GM21619 (cell line): ENCODE results near the gene PDXP.

Experiments
- ATAC-seq: cut with Tn5 transposase; IDR thresholded peaks from one replicate; pipeline ENCODE4 v1.9.1; 2021; ENCODE audit not compliant: unreplicated experiment

PDXP gene

DNA sequence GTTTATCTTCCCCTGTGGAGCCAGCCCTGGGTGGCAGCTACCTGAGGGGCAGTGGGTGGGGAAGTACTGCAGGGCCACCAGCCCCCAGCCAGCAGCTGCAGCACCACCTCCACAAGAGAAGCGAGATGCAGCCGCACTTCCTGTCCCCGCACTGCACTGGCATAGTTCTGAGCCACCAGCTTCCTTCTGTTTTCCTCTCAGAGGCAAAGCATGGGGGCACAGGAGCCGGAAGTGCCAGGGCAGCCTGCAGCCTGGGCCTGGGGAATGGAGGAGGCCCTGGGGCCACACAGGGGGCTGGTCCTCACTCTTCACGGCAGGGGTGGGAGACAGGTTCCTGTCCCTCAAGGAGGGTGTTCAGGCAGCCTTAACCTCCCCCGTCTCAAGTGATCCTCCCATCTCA is 31.0 kb upstream of the PDXP start:
- ATAC-seq: no peak

DNA sequence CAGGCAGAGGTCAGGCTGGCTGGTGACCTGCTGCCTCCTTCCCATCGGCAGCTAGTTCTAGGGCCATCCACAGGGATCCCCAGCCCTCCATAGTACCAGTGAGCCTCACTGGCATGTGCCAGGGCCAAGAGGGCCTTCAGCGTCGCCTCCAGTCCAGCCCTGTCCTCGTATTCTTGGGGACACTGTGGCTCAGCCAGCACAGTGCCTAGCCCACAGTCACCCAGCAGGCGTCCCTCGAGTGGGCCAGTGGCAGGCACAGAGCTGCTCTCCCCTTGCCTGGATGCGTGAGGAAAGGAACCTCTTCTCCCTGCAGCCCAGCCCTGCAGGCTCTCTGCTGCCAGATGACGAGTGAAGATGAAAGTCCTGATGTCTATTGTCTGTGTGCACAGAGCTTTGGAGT is 29.7 kb upstream of the PDXP start:
- ATAC-seq: no peak

DNA sequence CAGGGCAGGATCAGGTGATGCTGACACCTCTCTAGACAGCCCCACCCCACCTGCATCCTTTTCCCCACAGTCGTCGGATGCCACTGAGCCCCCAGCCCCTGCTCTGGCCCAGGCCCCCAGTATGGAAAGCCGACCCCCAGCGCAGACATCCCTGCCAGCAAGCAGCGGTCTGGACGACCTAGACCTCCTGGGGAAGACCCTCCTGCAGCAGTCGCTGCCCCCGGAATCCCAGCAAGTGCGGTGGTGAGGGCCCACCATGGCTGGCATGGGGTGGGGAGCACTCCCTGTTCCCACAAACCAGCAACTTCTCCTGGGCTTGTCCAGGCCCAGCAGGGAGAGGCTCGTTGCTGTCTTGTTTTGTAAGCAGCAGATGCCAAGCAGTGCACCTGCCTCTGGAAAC is 28.6 kb upstream of the PDXP start:
- no peak for ATAC-seq

DNA sequence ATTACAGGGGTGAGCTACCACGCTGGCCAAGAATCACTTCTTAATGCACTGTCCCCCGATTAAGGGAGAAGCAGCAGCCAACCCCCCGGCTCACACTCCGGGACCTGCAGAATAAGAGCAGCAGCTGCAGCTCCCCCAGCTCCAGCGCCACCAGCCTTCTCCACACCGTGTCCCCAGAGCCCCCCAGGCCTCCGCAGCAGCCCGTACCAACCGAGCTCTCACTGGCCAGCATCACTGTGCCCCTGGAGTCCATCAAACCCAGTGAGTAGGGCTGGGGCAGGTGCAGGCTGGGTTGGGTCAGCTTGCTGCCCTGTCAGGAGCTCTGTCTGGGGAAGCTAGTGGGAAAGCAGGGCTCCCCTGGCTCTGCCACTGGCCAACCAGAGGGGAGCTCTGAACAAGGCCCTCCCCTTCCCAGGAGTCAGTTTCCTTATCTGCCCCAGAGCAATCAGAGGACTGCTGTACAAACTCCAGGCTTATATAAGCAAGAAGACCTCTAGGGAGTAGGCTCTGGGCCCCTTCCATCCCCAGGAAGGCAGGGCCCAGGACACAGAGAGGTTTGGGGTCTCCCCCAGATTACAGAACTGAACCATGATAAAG is 27.6 kb upstream of the PDXP start:
- ATAC-seq: no peak

DNA sequence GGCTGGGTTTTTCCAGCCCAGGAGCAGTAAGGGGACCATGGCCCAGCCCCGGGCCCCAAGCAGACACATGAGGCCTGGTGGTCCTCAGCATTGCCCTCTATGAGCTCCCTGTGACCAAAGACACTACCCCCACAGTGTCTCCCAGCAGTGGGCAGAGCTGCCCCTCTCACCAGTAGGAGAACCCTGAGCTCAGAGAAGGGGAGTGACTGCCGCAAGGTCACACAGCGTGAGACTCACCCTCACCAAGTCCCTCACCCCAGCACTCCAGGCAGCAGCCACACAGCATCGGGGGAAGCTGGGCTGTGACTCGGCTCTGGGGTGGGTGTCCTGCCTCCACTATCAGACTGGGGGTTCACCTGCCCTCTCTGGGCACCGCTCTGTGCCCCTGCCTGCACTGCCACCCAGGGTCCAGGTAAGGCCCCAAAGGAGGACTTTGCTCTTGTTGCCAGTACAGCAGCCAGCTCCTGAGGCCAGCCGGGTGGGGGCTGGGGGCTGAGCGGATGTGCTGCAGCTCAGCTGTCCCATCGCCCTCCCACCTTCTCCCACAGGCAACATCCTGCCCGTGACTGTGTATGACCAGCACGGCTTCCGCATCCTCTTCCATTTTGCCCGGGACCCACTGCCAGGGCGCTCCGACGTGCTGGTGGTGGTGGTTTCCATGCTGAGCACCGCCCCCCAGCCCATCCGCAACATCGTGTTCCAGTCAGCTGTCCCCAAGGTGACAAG is 26.9 kb upstream of the PDXP start:
- ATAC-seq: no peak

DNA sequence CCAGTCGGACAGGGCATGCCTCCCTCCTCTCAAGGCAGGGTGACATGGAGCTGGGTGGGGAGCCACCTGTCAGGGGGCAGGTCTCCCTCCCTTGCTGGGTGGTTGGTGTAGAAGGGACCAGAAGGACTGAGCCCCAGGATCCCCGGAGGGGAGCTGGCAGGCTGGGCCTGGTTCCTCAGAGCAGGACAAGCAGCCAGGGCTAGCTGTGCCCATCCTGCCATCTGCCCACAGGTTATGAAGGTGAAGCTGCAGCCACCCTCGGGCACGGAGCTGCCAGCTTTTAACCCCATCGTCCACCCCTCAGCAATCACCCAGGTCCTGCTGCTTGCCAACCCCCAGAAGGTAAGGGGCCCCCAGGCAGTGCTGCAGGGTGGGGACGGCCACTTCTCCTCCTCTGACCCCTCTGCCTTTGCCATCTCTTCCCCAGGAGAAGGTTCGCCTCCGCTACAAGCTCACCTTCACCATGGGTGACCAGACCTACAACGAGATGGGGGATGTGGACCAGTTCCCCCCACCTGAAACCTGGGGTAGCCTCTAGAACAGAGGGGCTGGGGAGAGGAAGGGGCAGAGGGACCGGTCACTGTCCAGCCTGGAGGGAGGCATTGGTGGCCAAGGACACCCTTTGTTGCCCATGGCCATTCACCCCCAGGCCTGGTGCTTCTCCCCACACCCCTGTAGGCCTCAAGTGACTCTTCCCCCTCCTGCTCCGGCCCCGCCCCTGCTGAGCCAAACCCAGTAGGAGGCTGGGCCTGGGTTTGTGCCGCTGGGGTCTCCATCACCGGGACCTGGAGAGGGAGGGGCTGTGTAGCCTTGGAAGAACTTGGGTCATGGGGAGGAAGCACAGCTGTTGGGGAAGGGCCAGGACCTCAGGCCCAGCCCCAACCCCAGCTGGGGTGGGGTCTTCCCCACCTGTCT is 26.1 kb upstream of the PDXP start:
- ATAC-seq: no peak

DNA sequence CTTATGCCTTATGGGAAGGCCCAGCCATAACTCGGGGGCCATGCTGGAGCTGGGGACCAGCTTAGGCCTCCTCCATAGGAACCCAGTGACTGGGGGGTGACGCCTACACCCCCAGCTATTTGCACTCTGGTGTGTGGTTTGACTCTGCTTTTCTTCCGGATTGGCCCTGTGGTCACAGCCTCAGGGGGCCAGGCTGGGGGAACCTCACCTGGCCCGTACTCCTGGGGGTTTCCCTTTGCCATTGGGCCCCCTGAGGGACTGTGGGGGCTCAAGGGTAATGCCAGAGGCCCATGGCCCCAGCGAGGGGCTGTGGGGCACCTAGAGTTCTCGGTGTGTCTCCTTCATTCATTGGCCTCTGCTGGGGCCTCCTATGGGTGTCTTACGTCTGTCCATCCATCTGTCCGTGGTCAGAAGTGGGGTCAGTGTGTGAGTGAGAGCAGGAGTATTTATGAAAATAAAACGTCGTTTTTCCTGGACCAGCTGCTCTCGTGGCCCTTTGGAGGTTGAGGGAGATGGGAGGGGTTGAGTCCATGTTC is 25.4 kb upstream of the PDXP start:
- peak; percentile 49 for ATAC-seq

DNA sequence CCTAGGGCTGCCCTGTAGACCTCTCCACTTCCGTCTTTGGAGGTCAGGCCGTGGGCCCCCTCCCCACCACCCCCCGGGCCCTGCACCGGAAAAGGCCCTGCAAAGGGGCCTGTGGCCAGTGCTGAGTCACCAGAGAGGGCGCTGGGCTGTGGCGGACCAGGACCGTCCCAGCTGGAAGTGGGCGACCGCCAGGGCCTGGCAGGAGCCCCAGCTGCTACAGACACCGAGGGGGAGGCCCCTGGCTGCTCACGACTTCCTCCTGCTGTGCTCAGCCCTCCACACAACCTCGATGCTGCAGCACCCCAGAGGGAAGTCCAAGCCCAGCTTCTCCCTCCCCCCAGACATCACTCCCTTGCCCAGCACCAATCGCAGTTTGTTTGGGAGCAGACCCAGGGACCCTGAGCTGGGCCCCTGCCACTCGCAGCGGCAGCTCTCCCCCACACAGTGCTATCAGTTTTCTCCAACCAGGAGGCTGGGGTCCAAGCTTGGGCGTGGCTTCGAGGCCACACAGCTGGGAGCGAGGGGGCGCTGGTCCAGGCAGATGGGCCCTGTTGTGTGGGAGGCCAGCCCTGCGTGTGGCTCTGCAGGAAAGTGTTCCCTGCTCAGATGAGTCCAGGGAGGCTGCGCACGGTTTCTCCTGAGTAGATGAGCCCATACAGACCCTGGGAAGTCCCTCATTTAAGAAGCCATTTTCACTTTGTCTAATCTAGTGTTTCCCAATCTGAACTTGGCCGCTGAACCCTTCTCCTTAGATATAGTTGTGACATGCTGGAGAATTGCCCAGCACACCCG is 24.7 kb upstream of the PDXP start:
- ATAC-seq: peak; percentile 44

DNA sequence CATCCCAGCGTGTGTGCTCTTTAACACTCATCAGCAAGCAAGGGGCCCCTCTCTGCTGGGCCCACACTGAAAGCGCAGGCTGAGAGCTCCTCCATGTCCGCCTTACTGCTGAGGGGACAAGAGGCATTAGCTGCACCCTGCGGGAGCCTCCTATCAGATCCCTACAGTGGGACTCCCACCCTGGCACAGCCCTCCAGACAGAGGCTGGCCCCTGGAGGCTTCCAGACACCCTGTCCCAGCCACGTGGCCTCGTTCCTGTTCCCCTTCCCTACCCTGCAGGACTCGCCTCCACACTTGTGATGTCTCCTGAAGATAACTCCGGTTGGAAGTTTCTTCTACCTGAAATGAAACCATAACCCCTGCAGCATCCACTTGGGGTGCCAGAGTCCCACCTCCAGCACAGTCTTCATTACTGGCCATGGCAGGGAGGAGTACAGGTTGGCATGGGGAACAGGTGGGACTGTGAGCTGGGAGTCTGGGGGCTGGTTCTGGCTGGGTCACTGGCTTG is 24.1 kb upstream of the PDXP start:
- no peak for ATAC-seq

DNA sequence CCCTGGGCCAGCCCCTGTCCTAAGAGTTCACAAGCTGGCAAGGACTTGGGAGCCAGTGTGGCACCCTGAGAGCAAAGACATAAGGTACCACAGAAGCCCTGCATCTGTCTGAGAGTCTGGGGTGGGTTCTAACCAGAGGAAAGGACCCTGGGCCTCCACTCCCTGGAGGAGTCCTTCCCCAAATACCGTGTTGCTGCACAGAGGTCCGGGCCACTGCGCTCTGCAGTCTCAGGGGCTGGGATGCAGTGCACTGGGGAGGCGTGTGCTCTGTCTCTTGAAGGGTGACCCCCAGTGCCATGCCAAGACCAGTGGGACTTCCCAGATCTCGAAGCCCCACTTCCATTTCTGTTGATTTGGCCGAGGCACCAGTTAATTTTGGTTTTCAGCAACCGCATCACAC is 23.4 kb upstream of the PDXP start:
- no peak for ATAC-seq

DNA sequence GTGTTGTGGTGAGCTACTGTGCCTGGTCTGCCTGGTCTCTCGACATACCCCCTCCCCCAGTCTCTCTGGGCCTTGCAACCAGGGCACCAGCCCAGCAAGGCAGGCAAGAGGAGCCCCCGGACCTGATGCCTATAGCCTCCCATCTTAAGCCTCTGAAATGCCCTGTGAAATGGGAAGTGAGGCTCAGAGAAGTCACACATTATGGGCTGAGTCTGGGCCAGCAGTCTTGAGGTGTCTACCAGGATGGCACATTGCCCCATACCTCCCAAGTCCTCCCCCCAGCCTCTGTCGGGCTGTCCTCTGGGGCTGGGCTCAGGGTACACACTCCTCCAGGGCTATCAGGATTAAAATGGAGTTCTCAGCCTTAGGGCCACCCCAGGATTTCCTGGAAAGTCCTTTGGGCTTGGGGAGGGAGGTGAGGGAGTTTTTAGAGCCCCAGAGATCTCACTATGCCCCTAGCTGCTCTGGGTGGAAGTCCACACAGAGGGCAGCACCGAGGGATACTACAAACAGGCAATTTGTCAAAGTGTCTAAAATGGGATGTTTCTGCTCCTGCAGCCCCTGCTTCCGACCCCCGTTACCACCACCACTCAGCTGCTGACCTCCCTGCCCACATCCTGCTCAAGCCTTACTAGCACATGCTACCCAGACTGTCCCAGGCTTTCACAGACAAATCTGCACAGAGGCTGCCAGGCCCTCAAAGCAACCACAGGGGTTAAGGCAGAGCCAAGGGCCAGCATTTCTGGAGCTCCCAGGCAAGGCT is 22.2 kb upstream of the PDXP start:
- no peak for ATAC-seq

DNA sequence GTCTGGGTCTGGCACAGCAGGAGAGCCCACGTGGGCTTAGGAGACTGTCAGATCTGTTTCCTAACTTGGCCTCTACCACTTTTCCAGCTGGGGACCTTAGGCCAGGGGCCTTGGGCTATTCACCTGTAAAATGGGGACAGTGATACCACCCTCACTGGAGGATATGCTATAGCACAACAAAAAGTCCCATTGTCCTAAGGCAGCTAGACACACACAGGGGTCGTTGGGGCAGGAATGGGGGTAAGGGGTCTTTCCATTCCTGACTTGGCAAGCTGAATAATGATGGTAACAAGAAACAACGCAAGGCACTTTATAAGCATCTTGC is 21.6 kb upstream of the PDXP start:
- no peak for ATAC-seq

DNA sequence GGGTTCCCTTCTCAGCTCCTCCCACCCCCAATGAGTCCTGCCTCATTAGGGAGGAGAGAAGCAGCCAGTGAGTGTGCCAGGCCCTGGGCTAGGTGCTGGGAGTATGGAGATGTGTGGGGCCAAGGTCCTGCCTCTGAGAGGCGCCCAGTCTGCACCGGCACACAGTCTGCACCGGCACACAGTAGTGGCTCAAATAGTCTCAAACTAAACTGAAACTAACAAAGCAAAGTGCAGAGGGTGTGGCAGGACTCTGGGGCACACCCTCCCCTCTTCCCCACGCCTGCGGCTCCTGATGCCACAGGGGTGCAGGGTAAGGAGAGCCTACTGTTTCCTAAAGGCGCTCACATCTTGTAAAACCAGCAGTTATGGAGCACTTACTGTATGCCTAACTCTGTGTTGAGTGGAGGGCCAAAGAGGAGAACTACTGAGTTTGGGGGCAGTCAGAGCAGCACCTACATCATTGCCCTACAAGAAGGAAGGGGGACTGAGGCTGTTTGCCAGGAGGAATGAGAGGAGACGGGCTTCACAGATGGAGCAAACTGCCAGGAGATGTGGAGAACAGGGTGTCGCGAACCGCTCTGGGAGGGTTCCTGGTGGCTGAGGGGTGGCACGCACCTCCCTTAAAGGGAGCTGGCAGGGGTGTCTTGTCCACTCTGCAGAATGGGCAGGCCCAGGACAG is 20.0 kb upstream of the PDXP start:
- no peak for ATAC-seq

DNA sequence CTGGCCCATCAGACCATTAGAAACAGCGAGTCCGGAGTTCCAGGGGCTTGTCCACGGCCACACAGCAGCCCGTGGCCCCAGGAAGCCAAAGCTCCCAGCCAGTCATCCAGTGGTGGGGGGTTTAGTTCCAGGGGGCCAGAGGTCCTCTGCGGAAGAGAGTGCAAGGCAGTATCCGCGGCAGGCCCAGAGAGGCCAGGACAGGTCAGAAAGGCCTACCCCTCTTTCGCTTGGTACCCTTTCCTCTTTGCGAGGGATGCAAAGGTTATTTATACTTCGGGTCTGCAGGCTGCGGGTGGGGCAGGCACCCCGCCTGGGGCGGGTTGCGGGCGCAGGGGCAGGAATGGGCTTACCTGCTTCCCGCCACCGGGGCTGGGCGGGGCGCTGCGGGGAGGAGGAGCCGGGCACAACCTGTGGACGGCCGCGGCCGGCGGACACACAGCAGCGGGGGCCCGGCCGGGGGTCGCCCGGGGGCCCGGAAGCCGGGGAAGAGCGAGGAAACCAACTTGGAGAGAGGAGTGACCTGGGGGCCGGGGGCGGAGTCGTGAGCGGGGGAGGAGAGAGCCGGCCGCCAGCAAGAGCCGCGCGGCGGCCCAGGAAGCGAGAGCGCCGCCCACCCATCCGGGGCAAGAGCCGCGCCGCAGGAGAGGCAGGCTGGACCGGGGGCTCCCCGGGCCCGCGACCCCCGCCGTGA is 19.3 kb upstream of the PDXP start, which contains the start of gene SH3BP1:
Gene SH3BP1 (plus strand): TSS at position 600 of the 691 bp plus-strand sequence. CDS start 119 bp downstream, outside the sequence.
- ATAC-seq: no peak

DNA sequence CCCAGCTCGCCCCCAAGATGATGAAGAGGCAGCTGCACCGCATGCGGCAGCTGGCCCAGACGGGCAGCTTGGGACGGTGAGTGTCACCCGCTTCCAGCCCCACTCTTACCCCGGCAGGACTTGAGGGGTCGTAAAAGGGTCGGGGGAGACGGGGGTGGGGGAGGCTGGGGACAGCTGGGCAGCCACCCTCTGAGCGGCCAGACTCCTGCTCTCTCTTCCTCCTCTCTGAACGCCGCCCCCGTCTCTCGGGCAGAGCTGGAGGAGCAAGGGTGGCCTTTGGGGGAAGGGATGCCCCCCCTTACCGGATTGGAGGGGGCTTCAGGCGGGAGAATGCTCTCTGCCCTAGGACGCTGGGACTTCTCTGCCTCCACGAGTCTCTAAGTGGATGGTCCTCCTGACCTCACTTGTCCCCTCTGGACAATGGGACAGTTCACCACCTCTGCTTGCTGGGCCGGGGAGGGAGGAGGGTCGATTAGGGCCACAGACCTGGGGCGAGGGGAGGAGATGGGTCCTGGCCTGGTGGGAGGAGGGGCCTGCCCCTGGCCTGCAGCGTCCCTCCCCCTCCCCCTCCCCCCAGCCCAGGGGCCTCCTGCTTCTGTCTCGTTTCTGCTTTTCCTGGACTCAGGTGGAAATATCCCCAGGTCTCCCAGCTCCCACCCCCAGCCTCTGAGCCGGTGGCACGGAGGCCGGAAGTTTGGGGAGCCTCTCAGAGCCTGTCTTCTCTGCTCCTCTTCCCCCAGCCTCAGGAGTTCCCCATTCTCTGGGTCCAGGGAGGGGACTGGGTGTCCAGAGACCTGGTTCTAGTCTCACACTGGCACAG is 18.5 kb upstream of the PDXP start:
- no peak for ATAC-seq

DNA sequence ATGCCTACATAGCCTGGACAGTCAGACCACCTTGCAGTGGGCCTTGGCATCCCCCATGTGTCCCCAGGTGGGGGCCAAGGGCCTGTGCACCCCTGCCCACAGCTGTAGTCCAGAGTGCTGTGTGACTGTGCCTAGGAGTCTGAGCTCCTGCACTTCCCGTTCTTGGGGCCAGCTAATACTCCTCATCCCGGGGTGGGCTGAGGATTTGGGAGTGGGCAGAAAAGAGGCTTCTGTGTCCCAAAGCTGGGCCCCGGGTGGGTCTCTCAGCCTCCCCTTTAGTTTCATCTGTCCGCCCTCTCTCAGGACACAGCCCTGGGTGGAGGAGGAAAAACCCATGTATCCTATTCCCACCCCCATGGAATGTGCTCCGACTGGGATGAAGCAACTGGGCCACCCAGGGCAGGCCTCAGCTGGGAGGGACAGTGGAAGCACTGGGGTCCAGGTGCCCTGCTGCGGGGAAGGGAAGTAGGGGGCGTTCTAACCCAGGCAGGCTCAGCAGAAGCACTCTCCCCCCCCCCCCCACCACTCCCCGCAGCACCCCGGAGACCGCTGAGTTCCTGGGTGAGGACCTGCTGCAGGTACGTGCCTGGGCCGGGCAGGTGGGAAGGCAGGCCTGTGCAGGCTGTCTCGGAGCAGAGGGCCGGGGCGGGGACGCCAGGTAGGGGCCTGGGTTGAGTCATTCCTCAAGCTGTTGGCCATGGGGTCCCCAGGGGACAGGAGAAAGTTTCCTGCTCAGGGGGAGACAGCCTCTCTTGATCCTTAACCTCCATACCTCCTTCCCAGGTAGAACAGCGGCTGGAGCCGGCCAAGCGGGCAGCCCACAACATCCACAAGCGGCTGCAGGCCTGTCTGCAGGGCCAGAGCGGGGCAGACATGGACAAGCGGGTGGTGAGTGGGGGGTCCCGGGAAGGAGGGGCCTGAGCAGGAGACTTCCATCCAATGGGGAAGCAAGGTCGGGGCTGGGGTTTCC is 17.6 kb upstream of the PDXP start:
- no peak for ATAC-seq

DNA sequence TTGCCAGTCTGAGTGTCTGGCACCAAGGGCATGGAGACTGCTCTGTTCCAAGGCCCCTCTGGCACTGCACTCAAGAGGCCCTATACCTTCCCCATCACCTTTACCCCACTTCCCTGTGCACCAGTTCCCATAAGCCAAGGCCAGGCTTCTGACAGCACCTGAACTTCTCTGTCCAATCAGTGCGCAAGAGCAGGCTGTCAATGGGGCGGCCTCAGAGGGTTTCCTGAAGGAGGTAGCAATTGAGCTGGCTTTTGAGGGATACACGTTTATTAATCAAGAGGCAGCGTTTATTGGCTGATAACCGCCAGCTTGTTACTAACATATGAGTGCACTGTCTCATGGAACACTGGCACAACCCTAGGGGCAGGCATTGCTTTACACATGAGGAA is 17.0 kb upstream of the PDXP start:
- ATAC-seq: no peak
